ENCODE data around the gene HSFX2.

The HSFX2 gene

GRCh38 chrX:149570668-149571067, 24.4 kb downstream of the HSFX2 start (continued):
- TF ChIP-seq ZNF335 (tag by site-specific recombination; conservative IDR thresholded peaks at IDR 0.05) (peak; percentile 46; the same call in 1 of the 2 replicates), ZEB2 (tag by site-specific recombination; IDR thresholded peaks at IDR 0.05) (peak; percentile 49; the same call in 1 of the 2 replicates), ATF2 (tag by site-specific recombination; IDR thresholded peaks at IDR 0.05; ENCODE audit: low read depth) (peak; percentile 88)

- ChIA-PET CTCF (no interaction called here), POLR2A (no interaction called here)
- H3K36me3 ChIP-seq (ENCODE audit: control insufficient read depth in 2 of 2, insufficient read depth in 1 of 2, low read length in 2 of 2) = no peaks in the 10 kb centered on the region
- H3K9me3 ChIP-seq (ENCODE audit: control insufficient read depth, insufficient read depth, low read depth, low read length) = no peaks in the 10 kb centered on the region
- TF ChIP-seq RBAK (tag by site-specific recombination; IDR thresholded peaks at IDR 0.05) = no peak
- TF ChIP-seq YY2 (tag by site-specific recombination; IDR thresholded peaks at IDR 0.05) = no peak
- TF ChIP-seq BCL11A (tag by site-specific recombination; IDR thresholded peaks at IDR 0.05; ENCODE audit: low read depth) = no peak
- TF ChIP-seq ZFHX2 (tag by site-specific recombination; conservative IDR thresholded peaks at IDR 0.05) = no peak
- TF ChIP-seq, protein P1, sequence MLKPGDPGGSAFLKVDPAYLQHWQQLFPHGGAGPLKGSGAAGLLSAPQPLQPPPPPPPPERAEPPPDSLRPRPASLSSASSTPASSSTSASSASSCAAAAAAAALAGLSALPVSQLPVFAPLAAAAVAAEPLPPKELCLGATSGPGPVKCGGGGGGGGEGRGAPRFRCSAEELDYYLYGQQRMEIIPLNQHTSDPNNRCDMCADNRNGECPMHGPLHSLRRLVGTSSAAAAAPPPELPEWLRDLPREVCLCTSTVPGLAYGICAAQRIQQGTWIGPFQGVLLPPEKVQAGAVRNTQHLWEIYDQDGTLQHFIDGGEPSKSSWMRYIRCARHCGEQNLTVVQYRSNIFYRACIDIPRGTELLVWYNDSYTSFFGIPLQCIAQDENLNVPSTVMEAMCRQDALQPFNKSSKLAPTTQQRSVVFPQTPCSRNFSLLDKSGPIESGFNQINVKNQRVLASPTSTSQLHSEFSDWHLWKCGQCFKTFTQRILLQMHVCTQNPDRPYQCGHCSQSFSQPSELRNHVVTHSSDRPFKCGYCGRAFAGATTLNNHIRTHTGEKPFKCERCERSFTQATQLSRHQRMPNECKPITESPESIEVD (tag by site-specific recombination; IDR thresholded peaks at IDR 0.05) = no peak
- TF ChIP-seq ZNF223 (tag by site-specific recombination; IDR thresholded peaks at IDR 0.05) = no peak
- no peak for TF ChIP-seq HIC1 (tag by site-specific recombination; IDR thresholded peaks at IDR 0.05)
- no peak for TF ChIP-seq ZNF571 (tag by site-specific recombination; IDR thresholded peaks at IDR 0.05)
- TF ChIP-seq ZNF133 (tag by site-specific recombination; IDR thresholded peaks at IDR 0.05) = no peak
- no peak for TF ChIP-seq ZNF692 (tag by site-specific recombination; IDR thresholded peaks at IDR 0.05)
- TF ChIP-seq WT1 (tag by site-specific recombination; IDR thresholded peaks at IDR 0.05) = no peak
- TF ChIP-seq ATF2 (tag by site-specific recombination; IDR thresholded peaks at IDR 0.05; ENCODE audit: low read depth) = no peak
- TF ChIP-seq ZNF16 (tag by site-specific recombination; IDR thresholded peaks at IDR 0.05; ENCODE audit: low read depth) = no peak
- TF ChIP-seq ZNF530 (tag by site-specific recombination; IDR thresholded peaks at IDR 0.05; ENCODE audit: low read depth) = no peak
- TF ChIP-seq ZNF10 (tag by site-specific recombination; IDR thresholded peaks at IDR 0.05) = no peak
- no peak for TF ChIP-seq PRDM4 (tag by site-specific recombination; IDR thresholded peaks at IDR 0.05)
- TF ChIP-seq ZNF501 (tag by site-specific recombination; IDR thresholded peaks at IDR 0.05) = no peak
- H3K4me1 ChIP-seq (ENCODE audit: control insufficient read depth, insufficient read depth, low read length) = peaks cover 16% of the 10 kb centered on the region
- no peak overlapping the region for H3K4me3 ChIP-seq (ENCODE audit: low read depth, low read length)
- H3K27ac ChIP-seq (ENCODE audit: extremely low read depth, low read depth, low read length) = no peak overlapping the region
Measured at GRCh38 chrX:149569770-149570169, 25.3 kb downstream of the HSFX2 start.

Measured in HEK293 (cell line).